RWPE1 (cell line): ENCODE measurements around the gene KRI1.
"Not testable (repeated sequence)": the region's sequence is repeated elsewhere in the genome, so short reads cannot be mapped to it uniquely, and the experiment has no call there.

Experiments used
- CTCF ChIA-PET: fragments of 350-600 bp; sonication (Branson Sonifier 250); formaldehyde crosslinking; extraction: SDS; loops from one replicate; lab custom pipeline; 2021; lab: Yijun Ruan, JAX
- POLR2A ChIA-PET: fragments of 400-600 bp; formaldehyde crosslinking; extraction: SDS; loops from one replicate; lab custom pipeline; 2020; ENCODE audit warnings: antibody characterized with exemption; ENCODE audit not compliant: low non-redundant PET; lab: Yijun Ruan, JAX
- DNase-seq: peaks from one replicate; pipeline ENCODE4 v3.0.0; 2012; ENCODE audit warnings: low spot score
- H3K27ac ChIP-seq: fragments of 450-650 bp; 2 replicates; pipeline ENCODE4 v1.5.1; 2017
- CTCF ChIP-seq: fragments of 450-650 bp; conservative IDR thresholded peaks from 2 replicates; pipeline ENCODE4 v1.5.1; 2017; ENCODE audit warnings: low read depth, mild to moderate bottlenecking

KRI1 gene

GRCh38 chr19:10537668-10538067, 28.1 kb downstream of the KRI1 start:
- H3K27ac ChIP-seq, result no peak overlapping the region
- no peak for TF ChIP-seq CTCF
- POLR2A ChIA-PET, result interaction anchor here (0.6 kb wide), 1 partner anchor 15 kb away, joined by 3 read pairs; no protein-coding TSS in a partner anchor
- CTCF ChIA-PET, result no interaction called here
- DNase-seq, result no peak

GRCh38 chr19:10535613-10536012, 30.2 kb downstream of the KRI1 start:
- DNase-seq, result peak; percentile 89
- ChIA-PET CTCF (interaction anchor here (0.6 kb wide), 4 partner anchors 11 to 113 kb away, joined by 3 to 5 read pairs (median 3); no protein-coding TSS in a partner anchor), POLR2A (interaction anchor here (0.6 to 0.8 kb wide), 4 partner anchors 16 to 39 kb away, joined by 4 to 9 read pairs (median 6); partner anchors contain the start of gene KRI1)
- no peak for TF ChIP-seq CTCF
- H3K27ac ChIP-seq, result peak overlapping the region; percentile 97

GRCh38 chr19:10533646-10534386, 32.0 kb downstream of the KRI1 start:
- H3K27ac ChIP-seq, result peak overlapping the region; percentile 97
- no peak for TF ChIP-seq CTCF
- DNase-seq, result peak; percentile 71
- ChIA-PET CTCF (interaction anchor here (0.6 kb wide), 1 partner anchor 218 kb away, joined by 3 read pairs; no protein-coding TSS in a partner anchor), POLR2A (interaction anchor here (0.7 kb wide), 1 partner anchor 173 kb away, joined by 7 read pairs; no protein-coding TSS in a partner anchor)

- peak overlapping the region; percentile 97 for H3K27ac ChIP-seq
- no peak for DNase-seq
- ChIA-PET CTCF (interaction anchor here (0.6 to 1.7 kb wide), 2 partner anchors 10 to 133 kb away, joined by 4 read pairs; no protein-coding TSS in a partner anchor), POLR2A (no interaction called here)
- TF ChIP-seq CTCF, result no peak
Observed at GRCh38 chr19:10532457-10532856, 33.4 kb downstream of the KRI1 start.

GRCh38 chr19:10526887-10527286, 38.9 kb downstream of the KRI1 start:
- POLR2A ChIA-PET, CTCF ChIA-PET: not testable (repeated sequence)

GRCh38 chr19:10525636-10526035, 40.2 kb downstream of the KRI1 start:
- no peak for TF ChIP-seq CTCF
- ChIA-PET CTCF (interaction anchor here (0.6 kb wide), 1 partner anchor 20 kb away, joined by 3 read pairs; no protein-coding TSS in a partner anchor), POLR2A (no interaction called here)
- no peak overlapping the region for H3K27ac ChIP-seq
- no peak for DNase-seq

More at GRCh38 chr19:10526887-10527286, 38.9 kb downstream of the KRI1 start:
- not testable (repeated sequence) for DNase-seq, H3K27ac ChIP-seq
